ENCODE results near the gene PSKH1.
"Not testable (repeated sequence)": the region's sequence is repeated elsewhere in the genome, so short reads cannot be mapped to it uniquely, and the experiment has no call there.

The PSKH1 gene

GRCh38 chr16:67927131-67927941 is 34.3 kb downstream of the PSKH1 start:
- DNase-seq = no peak

GRCh38 chr16:67928147-67928546 is 35.1 kb downstream of the PSKH1 start:
- no peak for DNase-seq

- DNase-seq = peak; percentile 42 to 55
Observed at GRCh38 chr16:67928561-67929364, 35.7 kb downstream of the PSKH1 start.

GRCh38 chr16:67930191-67930590 is 37.1 kb downstream of the PSKH1 start:
- DNase-seq = no peak

GRCh38 chr16:67930678-67931211 is 37.7 kb downstream of the PSKH1 start:
- DNase-seq = no peak

GRCh38 chr16:67931712-67932461 is 38.8 kb downstream of the PSKH1 start, which contains the start of gene CTRL:
TSS of gene CTRL (minus strand) at chr16:67931862. CDS start at chr16:67931852, 10 bp downstream.
- DNase-seq = no peak

GRCh38 chr16:67932462-67932840 is 39.4 kb downstream of the PSKH1 start:
- no peak for DNase-seq

GRCh38 chr16:67933805-67934204 is 40.8 kb downstream of the PSKH1 start:
- DNase-seq = no peak

- DNase-seq = peak in 1 of 2 experiments; percentile 12
Observed at GRCh38 chr16:67934306-67935100, 41.4 kb downstream of the PSKH1 start.

GRCh38 chr16:67935101-67935401 is 42.0 kb downstream of the PSKH1 start:
- no peak for DNase-seq

GRCh38 chr16:67935402-67936123 is 42.5 kb downstream of the PSKH1 start:
- DNase-seq = peak; percentile 96 to 97

- DNase-seq = peak in 1 of 2 experiments; percentile 17
Observed at GRCh38 chr16:67936124-67936879, 43.2 kb downstream of the PSKH1 start, which contains the start of gene PSMB10. TSS of gene PSMB10 (minus strand) at chr16:67936850. CDS start at chr16:67936749, 101 bp downstream.

GRCh38 chr16:67936880-67937605 is 44.0 kb downstream of the PSKH1 start:
- no peak for DNase-seq

GRCh38 chr16:67937713-67938112 is 44.7 kb downstream of the PSKH1 start:
- DNase-seq = not testable (repeated sequence)

- DNase-seq = no peak
Observed at GRCh38 chr16:67939507-67940445, 46.7 kb downstream of the PSKH1 start.

GRCh38 chr16:67940446-67941089 is 47.5 kb downstream of the PSKH1 start:
- no peak for DNase-seq

- DNase-seq = no peak
Observed at GRCh38 chr16:67941469-67942199, 48.6 kb downstream of the PSKH1 start.

GRCh38 chr16:67942200-67942509 is 49.1 kb downstream of the PSKH1 start:
- DNase-seq = peak; percentile 31 to 43

Data from SHP77 (cell line).